HepG2 (cell line): Measurements from ENCODE around the gene CXCR4. TPM values are rescaled to one million over a fixed set of nuclear protein-coding genes. Genes with fewer than 3 reads are reported as not detected.

Experiments used
- ATAC-seq: fragments of 200-7000 bp; cut with Tn5 transposase; 3 replicates; pipeline ENCODE4 v1.9.1; 2020; ENCODE audit warnings: mild to moderate bottlenecking, moderate library complexity
- BruUV-seq: library from RNA; stranded (reverse); fragments of 400-500 nt; replicated peaks from 2 replicates; lab custom pipeline; 2021; lab: Mats Ljungman, UMichigan
- CTCF ChIA-PET: fragments of 300-600 bp; formaldehyde crosslinking; extraction: SDS; loops from one replicate; lab custom pipeline; 2021; ENCODE audit warnings: low total read pairs, inconsistent platforms, low intra/inter-chr PET ratio; lab: Yijun Ruan, JAX
- POLR2A ChIA-PET: fragments of 350-600 bp; sonication (Branson Sonifier 250); formaldehyde crosslinking; loops from one replicate; lab custom pipeline; 2020; ENCODE audit warnings: antibody characterized with exemption, inconsistent platforms; lab: Yijun Ruan, JAX
- DNase-seq: peaks from one replicate; pipeline ENCODE4 v3.0.0-alpha.2; 2015; ENCODE audit warnings: low spot score
- FAIRE-seq: peaks from 3 replicates; lab custom pipeline; 2011; peaks lifted over from hg19 to GRCh38; lab: Jason Lieb, UNC
- H2AFZ ChIP-seq: one replicate; pipeline ENCODE4 v1.6.1; 2011; ENCODE audit warnings: low read length, inconsistent platforms
- H3K27ac ChIP-seq: fragments of 300-600 bp; 3 replicates; pipeline ENCODE4 v1.8.0; 2011; ENCODE audit warnings: mixed run types, mild to moderate bottlenecking, mixed read lengths, low read length, inconsistent platforms; ENCODE audit not compliant: insufficient read depth; ENCODE audit errors: extremely low read length
- H3K27me3 ChIP-seq, 2 experiments: fragments of 200-600 bp in 1 of 2; 2 replicates in 1 of 2; 3 replicates in 1 of 2; pipeline versions ENCODE4 v1.6.0 to v1.8.0; 2011; ENCODE audit warnings: low read length in 2 of 2, mild to moderate bottlenecking in 2 of 2, moderate library complexity in 2 of 2, inconsistent platforms in 1 of 2; ENCODE audit not compliant: insufficient read depth in 2 of 2, control insufficient read depth in 1 of 2
- H3K36me3 ChIP-seq, 2 experiments: fragments of 200-600 bp in 1 of 2; replicated peaks in 1 of 2; 2 replicates in 1 of 2; 3 replicates in 1 of 2; pipeline versions ENCODE4 v1.5.1 to v1.8.0; 2011; ENCODE audit warnings: low read length in 2 of 2, inconsistent platforms in 1 of 2; ENCODE audit not compliant: insufficient read depth in 2 of 2, control insufficient read depth in 1 of 2
- H3K4me1 ChIP-seq: 2 replicates; pipeline ENCODE4 v1.5.1; 2012; ENCODE audit warnings: low read length, inconsistent platforms; ENCODE audit not compliant: insufficient read depth
- H3K4me2 ChIP-seq: 2 replicates; pipeline ENCODE4 v1.6.0; 2011; ENCODE audit warnings: low read depth, low read length, inconsistent platforms
- H3K4me3 ChIP-seq, 3 experiments: fragments of 200-600 bp in 1 of 3; sonication (generic), shearing (Covaris generic) in 1 of 3; replicated peaks in 1 of 3; 2 replicates each; pipeline ENCODE4 v1.5.1; 2011 to 2016; ENCODE audit warnings: low read length in 3 of 3, inconsistent platforms in 2 of 3, low read depth in 2 of 3, mild to moderate bottlenecking in 2 of 3, control low read depth in 1 of 3, mixed read lengths in 1 of 3; ENCODE audit not compliant: insufficient read depth in 1 of 3
- H3K79me2 ChIP-seq: one replicate; pipeline ENCODE4 v1.6.1; 2011; ENCODE audit warnings: low read length, inconsistent platforms; ENCODE audit not compliant: insufficient read depth
- H3K9ac ChIP-seq: 2 replicates; pipeline ENCODE4 v1.6.0; 2011; ENCODE audit warnings: mild to moderate bottlenecking, low read depth, low read length, inconsistent platforms; ENCODE audit not compliant: insufficient read depth
- H3K9me3 ChIP-seq: 2 replicates; pipeline ENCODE4 v1.5.1; 2012; ENCODE audit warnings: mild to moderate bottlenecking, low read length
- H4K20me1 ChIP-seq: 2 replicates; pipeline ENCODE4 v1.6.0; 2011; ENCODE audit warnings: inconsistent platforms, mild to moderate bottlenecking, low read length, moderate library complexity; ENCODE audit not compliant: insufficient read depth
- CBX5 ChIP-seq: sonication (generic); formaldehyde crosslinking; IDR thresholded peaks from 2 replicates; pipeline ENCODE4 v1.4.0; 2020; ENCODE audit warnings: missing genetic modification reagents, borderline replicate concordance
- GPN1 ChIP-seq: sonication (generic); formaldehyde crosslinking; IDR thresholded peaks from 2 replicates; pipeline ENCODE4 v1.5.1; 2020; ENCODE audit warnings: missing genetic modification reagents, borderline replicate concordance
- MIXL1 ChIP-seq: IDR thresholded peaks from 2 replicates; pipeline ENCODE4 v1.6.1; 2016
- MTA1 ChIP-seq: sonication (generic); formaldehyde crosslinking; IDR thresholded peaks from 2 replicates; pipeline ENCODE4 v1.4.0; 2020; ENCODE audit warnings: missing genetic modification reagents, mild to moderate bottlenecking, borderline replicate concordance
- RARG ChIP-seq: sonication (generic); formaldehyde crosslinking; IDR thresholded peaks from 2 replicates; pipeline ENCODE4 v1.4.0; 2020; ENCODE audit warnings: low read depth, mild to moderate bottlenecking, missing genetic modification reagents
- SNAI1 ChIP-seq: sonication (generic); formaldehyde crosslinking; IDR thresholded peaks from 2 replicates; pipeline ENCODE4 v1.5.0; 2020; ENCODE audit warnings: mild to moderate bottlenecking, missing genetic modification reagents, borderline replicate concordance
- TOE1 ChIP-seq: sonication (generic); formaldehyde crosslinking; IDR thresholded peaks from 2 replicates; pipeline ENCODE4 v1.4.0; 2020; ENCODE audit warnings: mild to moderate bottlenecking, missing genetic modification reagents
- ZFX ChIP-seq: sonication (generic); formaldehyde crosslinking; IDR thresholded peaks from 2 replicates; pipeline ENCODE4 v1.4.0; 2020; ENCODE audit warnings: mild to moderate bottlenecking, low read depth, missing genetic modification reagents, moderate library complexity
- WGBS: methylation state at CpG from one replicate; pipeline ENCODE4 v1.1.6; 2017; ENCODE audit warnings: low lambda C conversion rate; 5-methylcytosine and 5-hydroxymethylcytosine counted together
- in situ Hi-C: cut with HindIII; loops from 2 replicates; pipeline ENCODE4 v1.10.0; 2017; ENCODE audit warnings: low pct_unique_long_range_greater_than_20kb; ENCODE audit not compliant: extremely low pct_ligation_motif_present
- intact Hi-C: fragments of 100-400 bp; cut with micrococcal nuclease; formaldehyde crosslinking; loops from one replicate; pipeline ENCODE4 v1.10.0; 2022; ENCODE audit not compliant: unreplicated experiment
- polyA plus RNA-seq, 8 experiments: library from polyadenylated mRNA; depleted of rRNA in 3 of 8; stranded (reverse) in 7 of 8; unstranded in 1 of 8; fragments of >200 nt; fragmentation: Illumina TruSeq in 4 of 8; extraction: Trizol in 4 of 8; gene quantifications; 2 replicates each; pipeline versions ENCODE4 v1.2.1 to v1.2.3, GENCODE V29; 2011 to 2016; ENCODE audit warnings: low read depth in 4 of 8, missing spikeins in 1 of 8, mixed read lengths in 1 of 8; ENCODE audit not compliant: insufficient read depth in 1 of 8
- total RNA-seq, 5 experiments: library from RNA; depleted of rRNA; stranded (reverse); fragments of >200 nt; fragmentation: Illumina TruSeq; extraction: Trizol; gene quantifications; 2 replicates each; pipeline ENCODE4 v1.2.3, GENCODE V29; 2016; ENCODE audit warnings: low read depth in 1 of 5

The CXCR4 gene
- total and polyA plus RNA-seq, 2 of the 13 experiments (the other 11 are each of a cell fraction or from before 2014, with no cell fraction given), result 0.34 to 0.55 TPM

- Histone ChIP-seq H3K4me3 (no peak overlapping the region), H3K4me1 (no peaks in the 10 kb centered on the region), H3K9ac (no peak overlapping the region), H3K36me3 (no peaks in the 10 kb centered on the region), H3K79me2 (no peaks in the 10 kb centered on the region), H3K4me2 (no peak overlapping the region), H3K27ac (no peak overlapping the region), H3K27me3 (0 out of 5 replicates have a peak, but pooled peaks cover 0 to 7% of the 10 kb centered on the region in 2 experiments), H4K20me1 (no peaks in the 10 kb centered on the region), H2AFZ (no peak overlapping the region), H3K9me3 (no peaks in the 10 kb centered on the region)
- ATAC-seq, result peak; percentile 56
- no peak for FAIRE-seq
- 5% methylated on average over 3 of the region's 3 CpGs for WGBS
- intact Hi-C loops (no loop called here), in situ Hi-C loops (no loop called here)
- DNase-seq, result no peak
- ChIA-PET POLR2A (no interaction called here), CTCF (no interaction called here)
- BruUV-seq, result no TSS peak
- TF ChIP-seq MIXL1 (CRISPR knock-in tag), result no peak
- TF ChIP-seq GPN1 (CRISPR knock-in tag), result no peak
- TF ChIP-seq SNAI1 (CRISPR knock-in tag), result no peak
Measured at GRCh38 chr2:136065907-136066306, 52.0 kb downstream of the CXCR4 start.

- ChIA-PET CTCF (no interaction called here), POLR2A (no interaction called here)
- peak; percentile 20 for DNase-seq
- no peak overlapping the region for H3K27ac ChIP-seq
- 5% methylated on average over 2 of the region's 2 CpGs for WGBS
- FAIRE-seq, result no peak
- H3K27me3 ChIP-seq, result 0 out of 5 replicates have a peak, but pooled peaks cover 0 to 7% of the 10 kb centered on the region in 2 experiments
- no peak overlapping the region for H3K4me3 ChIP-seq
- BruUV-seq, result no TSS peak
- peak; percentile 43 for ATAC-seq
- no peaks in the 10 kb centered on the region for H3K36me3 ChIP-seq
- TF ChIP-seq TOE1 (CRISPR knock-in tag) (no peak), CBX5 (no peak), ZFX (CRISPR knock-in tag) (no peak), MTA1 (CRISPR knock-in tag) (no peak), RARG (CRISPR knock-in tag) (no peak)
- intact Hi-C loops (no loop called here), in situ Hi-C loops (no loop called here)
- H3K4me2 ChIP-seq, result no peak overlapping the region
- no peak overlapping the region for H2AFZ ChIP-seq
- H4K20me1 ChIP-seq, result no peaks in the 10 kb centered on the region
- no peaks in the 10 kb centered on the region for H3K9me3 ChIP-seq
- no peaks in the 10 kb centered on the region for H3K4me1 ChIP-seq
- H3K79me2 ChIP-seq, result no peaks in the 10 kb centered on the region
- no peak overlapping the region for H3K9ac ChIP-seq
Measured at GRCh38 chr2:136065384-136065783, 52.6 kb downstream of the CXCR4 start.

Other genes starting within 250 kb of the CXCR4 start
- 18.7 and 48.5 TPM in 2 replicates for gene MCM6, start 241.7 kb downstream of the CXCR4 start, total RNA-seq (2016; rRNA removed; fragmentation: Illumina TruSeq; extraction: Trizol)
- 6.1 and 9.7 TPM in 2 replicates for gene MCM6, start 241.7 kb downstream of the CXCR4 start, polyA plus RNA-seq (2011; rRNA removed)
- gene DARS1, start 132.5 kb downstream of the CXCR4 start, total RNA-seq (2016; rRNA removed; fragmentation: Illumina TruSeq; extraction: Trizol), result 149 and 246 TPM in 2 replicates
- gene DARS1, start 132.5 kb downstream of the CXCR4 start, polyA plus RNA-seq (2011; rRNA removed), result 149 and 230 TPM in 2 replicates